ENCODE data around the gene DUSP11. TPM values are rescaled to one million over a fixed set of nuclear protein-coding genes. Genes with fewer than 3 reads are reported as not detected.
A peak's percentile ranks its signal among the peaks of the same experiment; 100 is the strongest.
"Not testable (repeated sequence)": the region's sequence is repeated elsewhere in the genome, so short reads cannot be mapped to it uniquely, and the experiment has no call there.

Gene DUSP11
- total RNA-seq, 1 donor from 2014 or later: 12.9 TPM

DNA sequence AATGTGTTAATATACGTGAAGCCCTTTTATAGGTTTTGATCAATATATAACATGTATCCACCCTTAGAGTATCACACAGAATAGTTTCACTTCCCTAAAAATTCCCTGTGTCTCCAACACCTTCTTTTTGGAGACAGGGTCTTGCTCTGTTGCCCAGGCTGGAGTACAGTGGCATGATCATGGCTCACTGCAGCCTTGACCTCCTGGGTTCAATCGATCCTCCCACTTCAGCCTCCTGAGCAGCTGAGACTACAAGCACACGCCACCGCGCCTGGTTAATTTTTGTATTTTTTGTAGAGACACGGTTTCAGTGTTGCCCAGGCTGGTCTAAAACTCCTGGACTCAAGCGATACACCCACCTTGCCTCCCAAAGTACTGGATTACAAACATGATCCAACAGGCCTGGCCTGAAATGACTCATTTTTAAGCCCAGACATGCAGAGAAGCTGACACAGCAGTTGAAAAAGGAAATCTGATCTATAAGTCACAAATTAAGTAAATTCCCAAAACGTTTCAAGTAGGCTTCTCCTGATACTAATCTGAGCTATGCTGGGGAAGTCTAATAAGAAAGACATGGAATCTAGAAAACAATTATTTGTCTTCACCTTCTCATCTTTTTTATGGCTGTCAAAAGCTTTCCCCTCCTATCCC lies 2.9 kb downstream of the DUSP11 start:
- DNase-seq (no peak), ATAC-seq (no peak)
- intact Hi-C loops (cut with micrococcal nuclease): no loop called here

DNA sequence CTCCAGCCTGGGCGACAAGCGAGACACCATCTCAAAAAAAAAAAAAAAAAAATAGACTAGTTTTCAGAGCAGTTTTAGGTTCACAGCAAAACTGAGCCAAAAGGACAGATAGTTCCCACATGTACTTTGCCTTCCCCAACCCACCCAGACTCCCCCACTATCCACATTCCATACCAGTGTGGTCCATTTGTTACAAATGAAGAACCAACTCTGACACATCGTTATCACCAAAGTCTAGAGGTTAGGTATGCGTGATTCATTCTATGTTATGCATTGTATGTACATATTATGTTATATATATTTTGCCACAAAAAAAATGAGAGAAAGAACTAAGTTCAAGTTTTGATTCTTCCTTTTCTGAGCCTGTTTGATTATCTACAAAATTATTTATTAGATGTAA lies 3.5 kb downstream of the DUSP11 start:
- DNase-seq: no peak
- intact Hi-C loops (cut with micrococcal nuclease): no loop called here
- ATAC-seq: no peak

DNA sequence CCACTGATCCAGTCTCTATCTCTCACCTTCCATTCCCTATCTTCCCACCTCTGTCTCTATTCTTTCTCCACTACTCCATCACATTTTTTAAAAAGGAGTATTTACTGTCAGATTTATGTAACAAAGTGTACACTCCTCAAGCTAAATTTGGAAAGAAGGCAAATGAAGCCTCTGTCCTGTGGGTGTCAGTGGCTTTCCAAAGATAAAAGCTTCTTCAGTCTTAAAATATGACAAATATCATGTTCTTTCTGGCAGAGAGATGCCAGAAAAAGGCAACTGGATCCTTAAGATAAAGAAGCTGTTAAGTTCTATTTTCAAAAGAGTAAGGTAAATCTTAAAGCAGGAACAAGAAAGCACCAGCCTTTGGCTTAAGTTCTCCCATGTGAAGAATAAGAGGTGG lies 7.1 kb downstream of the DUSP11 start:
- ATAC-seq (no peak), DNase-seq (no peak)
- intact Hi-C loops (cut with micrococcal nuclease): no loop called here

DNA sequence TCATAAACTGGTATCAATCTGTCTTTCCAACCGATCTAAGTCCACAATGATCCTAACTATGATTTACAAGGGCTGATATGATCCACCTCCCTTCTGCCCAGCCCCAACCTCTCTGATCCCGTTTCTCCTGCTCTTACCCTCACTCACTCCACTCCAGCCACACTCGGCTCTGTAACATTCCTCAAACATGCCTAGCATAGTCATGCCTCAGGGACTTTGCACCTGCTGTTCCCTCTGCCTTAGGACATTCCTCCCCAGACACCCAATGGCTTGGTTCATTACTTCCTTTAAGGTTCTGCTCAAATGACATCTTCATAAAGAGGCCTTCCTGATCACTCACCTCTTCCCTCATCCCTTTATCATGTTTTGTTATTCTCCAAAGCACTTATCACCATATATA lies 9.2 kb downstream of the DUSP11 start:
- DNase-seq (no peak), ATAC-seq (no peak)
- intact Hi-C loops (cut with micrococcal nuclease): no loop called here

DNA sequence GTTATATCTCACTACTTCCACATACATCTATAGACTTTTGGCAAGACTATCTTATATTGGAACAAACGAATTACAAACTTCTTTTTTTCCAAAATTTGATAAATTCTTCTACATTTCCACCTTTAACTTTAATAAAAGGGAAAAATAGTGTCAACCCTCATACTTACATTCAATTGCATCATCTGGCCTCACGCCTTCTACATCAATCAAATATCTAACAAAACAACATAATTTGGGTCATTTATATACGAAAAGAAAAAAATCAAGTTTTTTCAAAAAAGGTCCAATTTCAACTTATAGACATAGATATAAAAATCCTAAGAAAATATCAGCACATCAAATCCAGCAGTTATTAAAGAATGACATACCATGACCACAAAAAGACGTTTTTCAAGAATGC lies 12.9 kb downstream of the DUSP11 start:
- ATAC-seq (no peak), DNase-seq (no peak)
- intact Hi-C loops (cut with micrococcal nuclease): no loop called here

DNA sequence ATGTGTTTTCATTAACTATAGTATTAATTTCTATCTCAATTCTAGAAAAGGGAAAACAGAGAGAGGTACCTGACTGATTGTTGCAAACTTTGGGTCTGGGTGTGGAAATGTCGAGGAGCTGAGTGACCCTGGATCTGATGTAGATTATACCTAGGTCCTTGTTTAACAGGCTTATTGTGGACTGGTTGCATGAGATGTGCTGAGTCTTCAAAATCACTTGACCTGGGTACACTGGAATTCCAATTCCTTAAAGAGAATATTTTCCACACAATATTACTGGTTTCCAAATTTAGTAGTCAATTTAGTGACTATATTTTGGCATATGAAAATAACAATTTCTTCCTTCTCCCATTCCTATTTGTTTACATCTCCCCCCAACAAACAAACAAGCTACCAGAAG lies 13.6 kb downstream of the DUSP11 start:
- intact Hi-C loops (cut with micrococcal nuclease): no loop called here
- DNase-seq (no peak), ATAC-seq (no peak)

DNA sequence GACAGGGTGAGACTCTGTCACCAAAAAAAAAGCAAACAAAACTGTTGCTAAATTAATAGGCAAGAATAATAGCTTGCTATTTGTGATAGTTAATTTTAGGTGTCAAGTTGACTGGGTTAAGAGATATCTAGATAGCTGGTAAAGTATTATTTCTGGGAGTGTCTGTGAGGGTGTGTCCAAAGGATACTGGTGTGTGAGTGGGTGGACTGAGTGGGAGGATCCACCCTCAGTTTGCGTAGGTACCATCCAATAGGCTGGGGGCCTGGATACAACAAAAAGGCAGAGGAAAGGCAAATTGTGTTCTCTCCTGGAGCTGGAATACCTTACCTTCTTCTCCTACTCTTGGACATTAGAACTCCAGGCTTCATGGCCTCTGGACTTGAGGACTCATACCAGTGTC lies 15.0 kb downstream of the DUSP11 start:
- no peak for DNase-seq
- intact Hi-C loops (cut with micrococcal nuclease): no loop called here
- no peak for ATAC-seq

DNA sequence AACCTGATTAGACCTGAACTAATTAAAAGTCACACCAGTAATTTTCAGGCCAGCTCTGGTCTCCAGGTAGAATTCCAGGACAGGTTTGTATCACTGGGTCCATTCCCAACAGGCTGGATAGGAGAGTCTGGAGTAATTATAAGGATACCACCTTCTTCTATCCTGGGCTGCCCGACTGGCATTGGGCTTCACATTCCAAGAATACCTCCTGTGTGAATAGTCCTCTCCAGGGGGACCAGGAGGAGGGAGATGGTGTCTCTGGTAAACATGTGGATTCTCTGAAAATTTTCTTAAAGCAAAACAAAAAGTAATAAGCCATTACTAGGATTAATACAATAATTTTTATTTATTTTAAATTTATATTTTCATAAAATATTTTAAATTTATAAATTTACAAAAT lies 17.3 kb downstream of the DUSP11 start:
- ATAC-seq: no peak
- no peak for DNase-seq
- intact Hi-C loops (cut with micrococcal nuclease): no loop called here

DNA sequence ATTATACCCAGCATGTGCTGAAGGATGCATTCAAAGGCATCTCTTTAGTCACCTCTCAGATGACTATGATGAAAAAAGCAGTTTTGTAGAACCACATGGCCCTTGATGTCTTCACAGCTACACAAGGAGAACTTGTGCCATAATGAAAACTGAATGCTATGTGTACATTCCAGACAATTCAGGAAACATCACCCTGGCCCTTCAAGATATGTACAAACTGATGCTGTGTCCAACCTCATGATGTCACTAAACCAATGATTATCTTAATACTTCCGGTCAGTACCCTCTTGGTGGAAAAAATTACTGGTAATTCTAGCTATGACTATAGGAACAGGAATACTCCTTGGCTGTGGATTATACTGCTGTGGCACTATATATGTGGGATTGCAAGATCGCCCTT lies 20.0 kb downstream of the DUSP11 start:
- DNase-seq (no peak), ATAC-seq (no peak)
- intact Hi-C loops (cut with micrococcal nuclease): no loop called here

DNA sequence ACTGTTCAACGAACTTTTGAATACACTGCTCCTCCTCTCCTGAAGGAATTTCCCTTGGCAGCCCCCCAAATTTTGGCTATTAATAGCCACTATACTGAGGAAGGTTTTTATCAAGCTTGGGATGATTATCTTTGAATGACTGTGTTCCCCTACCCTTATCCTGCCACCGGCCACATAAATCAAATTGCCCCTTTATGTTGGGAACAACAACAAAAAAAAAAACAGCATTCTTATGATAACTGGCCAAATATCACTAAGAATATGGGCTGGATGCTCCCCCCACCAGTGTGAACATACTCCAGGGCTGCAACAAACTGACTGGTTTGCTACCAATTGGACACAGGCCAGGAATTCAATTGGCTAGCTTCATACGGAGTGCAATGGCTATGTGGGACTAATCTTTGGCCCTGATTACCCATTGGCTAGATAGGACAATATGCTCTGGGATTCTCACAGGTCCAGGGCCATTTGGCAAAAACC lies 20.6 kb downstream of the DUSP11 start:
- no peak for DNase-seq
- intact Hi-C loops (cut with micrococcal nuclease): no loop called here
- peak; percentile 91 for ATAC-seq

DNA sequence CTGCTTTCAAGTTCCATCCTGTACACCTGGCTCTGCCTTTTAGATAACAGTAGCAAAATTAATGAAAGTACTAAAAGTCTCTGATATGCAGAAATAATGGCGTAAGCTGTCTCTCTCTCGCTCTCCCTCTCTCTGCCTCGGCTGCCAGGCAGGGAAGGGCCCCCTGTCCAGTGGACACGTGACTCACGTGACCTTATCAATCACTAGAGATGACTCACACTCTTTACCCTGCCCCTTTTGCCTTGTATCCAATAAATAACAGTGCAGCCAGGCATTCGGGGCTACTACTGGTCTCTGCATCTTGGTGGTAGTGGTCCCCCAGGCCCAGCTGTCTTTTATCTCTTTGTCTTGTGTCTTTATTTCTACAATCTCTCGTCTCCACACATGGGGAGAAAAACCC lies 25.6 kb downstream of the DUSP11 start:
- DNase-seq; ATAC-seq; intact Hi-C loops (cut with micrococcal nuclease): not testable (repeated sequence)

DNA sequence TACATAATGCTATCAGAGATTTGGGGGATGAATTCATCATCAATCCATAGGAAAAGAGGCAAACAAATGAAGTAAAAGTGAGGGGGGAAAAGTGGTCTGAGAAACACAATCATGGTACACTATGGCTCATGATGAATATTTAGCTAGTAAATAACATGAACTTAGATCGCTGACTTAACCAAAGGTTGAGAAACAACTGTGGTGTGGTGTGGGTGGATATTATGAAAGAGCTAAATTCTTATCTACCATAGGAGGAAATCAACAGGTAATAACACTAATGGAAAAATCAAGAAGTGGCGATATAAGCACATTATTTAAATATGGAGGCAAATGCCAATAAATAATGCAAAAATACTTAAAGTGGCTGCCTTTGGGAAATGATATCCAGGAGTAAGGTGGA lies 30.6 kb downstream of the DUSP11 start:
- intact Hi-C loops (cut with micrococcal nuclease): no loop called here

DNA sequence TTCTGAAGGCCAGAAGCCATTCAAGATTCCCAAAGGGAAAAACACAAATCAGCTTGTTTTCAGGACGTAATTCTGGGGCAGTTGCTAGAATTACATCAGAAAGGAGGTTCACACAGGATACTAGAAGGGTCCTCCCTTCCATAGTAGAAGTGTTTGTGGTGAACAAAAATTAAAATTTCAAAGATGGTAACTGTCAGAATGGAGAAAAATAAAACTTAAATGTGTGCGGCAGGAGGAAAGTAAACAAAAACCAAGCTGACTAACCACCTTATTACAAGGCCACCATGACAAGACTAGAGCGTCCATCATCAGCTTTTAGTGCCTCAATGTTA lies 33.1 kb downstream of the DUSP11 start:
- no peak for DNase-seq
- intact Hi-C loops (cut with micrococcal nuclease): no loop called here
- no peak for ATAC-seq

More for the DNA sequence above, 30.6 kb downstream of the DUSP11 start:
- ATAC-seq: no peak
- no peak for DNase-seq

DNA sequence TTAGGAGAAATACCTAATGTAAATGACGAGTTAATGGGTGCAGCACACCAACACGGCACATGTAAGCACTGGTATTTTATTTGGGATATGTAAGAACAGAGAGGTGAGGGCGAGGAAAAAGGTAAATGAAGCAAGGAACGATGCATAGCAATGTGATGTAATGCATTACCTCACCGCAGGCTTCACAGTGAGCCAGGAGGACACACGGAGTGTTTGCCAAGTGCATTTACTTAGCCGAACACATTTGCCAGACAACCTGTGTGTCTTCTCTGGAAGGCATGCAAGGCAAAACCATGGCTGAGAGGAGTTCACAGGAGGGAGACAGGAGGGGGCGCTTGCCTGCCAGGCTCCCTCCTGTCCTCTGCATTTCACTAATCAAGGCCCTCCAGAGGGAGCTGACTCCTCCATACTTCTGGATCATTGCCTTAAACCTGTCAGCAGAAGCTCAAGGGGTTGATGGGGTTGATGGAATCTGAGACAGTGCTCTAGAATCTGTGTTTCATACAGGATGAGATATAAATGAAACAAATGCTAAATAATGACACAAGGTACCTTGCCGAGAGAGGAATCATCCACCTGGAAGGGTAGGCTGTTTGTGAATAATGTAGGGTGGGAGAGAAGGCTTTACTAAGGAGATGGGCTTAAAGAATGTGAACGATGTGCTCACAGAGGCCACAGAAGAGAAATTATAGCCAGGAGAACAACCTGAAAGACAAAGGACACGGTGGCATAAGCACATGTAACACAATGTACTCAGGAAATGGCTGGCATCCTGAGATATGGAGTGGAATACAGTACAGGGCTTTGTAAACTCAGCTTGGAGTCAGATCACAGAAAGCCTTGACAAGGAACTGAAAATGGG lies 33.7 kb downstream of the DUSP11 start:
- peak; percentile 63 for ATAC-seq
- intact Hi-C loops (cut with micrococcal nuclease): no loop called here

DNA sequence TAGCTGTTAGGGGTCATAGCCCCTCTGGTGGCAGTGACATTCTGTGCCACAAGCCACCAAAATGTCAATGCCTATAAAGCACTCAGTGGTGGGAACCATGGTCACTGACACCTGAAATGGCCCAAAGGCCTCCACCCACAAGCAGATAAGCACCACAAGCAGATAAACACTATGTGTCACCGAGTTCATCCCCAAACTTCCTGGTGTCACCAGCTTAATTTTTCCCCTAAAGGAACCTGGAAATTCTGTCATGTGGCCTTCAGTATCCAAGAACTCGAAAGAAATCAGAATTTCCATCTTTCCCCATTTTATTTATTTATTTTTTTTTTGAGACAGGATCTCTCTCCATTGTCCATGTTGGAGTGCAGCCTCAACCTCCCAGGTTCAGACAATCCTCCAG lies 39.1 kb downstream of the DUSP11 start:
- intact Hi-C loops (cut with micrococcal nuclease): no loop called here
- ATAC-seq: no peak
- DNase-seq: no peak

More for the DNA sequence above, 33.7 kb downstream of the DUSP11 start:
- no peak for DNase-seq

DNA sequence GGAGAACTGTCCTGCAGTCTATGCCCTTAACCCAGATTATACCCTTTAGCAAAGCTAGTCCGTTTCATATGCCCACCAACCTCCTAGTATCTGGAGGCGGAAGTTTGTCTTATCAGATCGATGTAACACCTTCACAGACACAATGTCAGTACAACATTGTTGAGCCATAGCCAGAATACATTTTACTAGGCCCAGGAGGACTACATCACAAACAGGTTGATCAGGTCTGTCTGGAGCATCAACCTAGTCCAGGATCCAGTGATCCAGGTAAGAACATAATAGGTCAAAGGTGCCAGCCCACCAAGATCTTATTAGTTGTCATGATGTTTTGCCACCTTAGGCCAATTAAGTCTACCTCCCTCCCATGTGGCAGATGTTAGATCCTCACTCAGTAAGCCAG lies 40.8 kb downstream of the DUSP11 start:
- intact Hi-C loops (cut with micrococcal nuclease): no loop called here
- DNase-seq (no peak), ATAC-seq (no peak)

DNA sequence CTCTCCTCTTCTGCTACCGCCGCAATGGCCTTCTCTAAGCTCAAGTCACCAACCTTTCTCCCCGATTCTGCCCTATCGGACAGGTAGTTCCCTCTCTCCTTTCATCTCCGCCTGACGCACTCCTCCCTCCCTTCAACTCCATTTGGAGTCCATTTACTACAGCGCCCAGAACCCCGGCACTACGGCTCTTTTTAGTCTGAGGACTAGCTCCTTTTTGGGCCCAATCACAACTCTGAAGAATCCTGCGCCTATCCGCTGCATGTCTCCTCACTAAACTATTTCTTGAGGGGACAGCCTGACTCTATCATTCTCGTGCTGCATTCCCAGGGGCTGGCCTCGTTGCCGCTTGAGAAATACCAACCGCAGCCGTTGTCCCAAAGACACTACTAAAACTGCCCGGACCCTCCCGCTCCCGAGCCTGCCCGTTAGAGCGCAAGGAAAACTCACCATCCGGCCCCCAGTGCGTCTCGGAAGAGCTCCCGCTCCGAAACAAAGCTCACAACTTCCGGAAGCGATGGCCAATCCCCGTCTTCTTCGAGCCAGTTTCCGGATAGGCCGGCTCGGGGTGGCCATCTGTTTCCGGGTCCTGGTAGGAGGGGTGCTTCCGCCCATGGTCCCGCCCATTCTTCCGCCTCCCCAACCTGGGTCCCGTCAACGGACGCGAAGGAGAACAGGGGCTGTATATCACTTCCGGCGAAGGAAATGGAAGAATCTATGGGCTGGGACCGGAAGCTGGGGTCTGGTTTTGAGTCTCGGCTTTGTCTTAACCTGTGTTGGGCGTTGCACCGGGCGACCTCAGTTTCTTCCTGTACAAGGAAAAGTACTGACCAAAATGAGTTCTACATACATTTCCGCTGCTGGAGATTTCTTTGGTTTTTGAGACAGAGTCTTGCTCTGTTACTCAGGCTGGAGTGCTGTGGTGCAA lies 42.8 kb downstream of the DUSP11 start, which contains the start of gene TPRKB:
Gene TPRKB, minus strand, starts transcription at position 491 of the 925 bp plus-strand sequence. CDS start 2,776 bp downstream, outside the sequence.
- DNase-seq (peak; percentile 96), ATAC-seq (peak; percentile 100)
- intact Hi-C loops (cut with micrococcal nuclease): no loop called here

DNA sequence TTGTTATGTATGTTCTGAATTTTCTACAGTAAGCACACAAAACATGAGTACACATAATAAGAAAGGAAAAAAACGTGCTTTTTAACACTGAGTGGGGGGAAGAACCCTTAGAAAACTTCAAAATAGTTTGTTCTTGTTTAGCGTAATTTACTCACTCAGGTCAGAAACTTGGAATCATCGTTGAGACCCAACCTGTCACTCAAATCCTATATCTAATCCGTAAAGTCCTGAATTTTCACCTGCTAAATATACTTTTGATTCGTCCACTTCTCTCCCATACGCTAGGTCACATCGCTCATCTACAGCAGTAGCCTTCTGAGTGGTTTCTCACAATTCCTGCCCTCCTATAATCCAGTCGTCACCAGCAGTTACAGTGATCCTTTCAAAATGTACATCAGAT lies 43.5 kb downstream of the DUSP11 start:
- intact Hi-C loops (cut with micrococcal nuclease): no loop called here
- DNase-seq (no peak), ATAC-seq (no peak)

DNA sequence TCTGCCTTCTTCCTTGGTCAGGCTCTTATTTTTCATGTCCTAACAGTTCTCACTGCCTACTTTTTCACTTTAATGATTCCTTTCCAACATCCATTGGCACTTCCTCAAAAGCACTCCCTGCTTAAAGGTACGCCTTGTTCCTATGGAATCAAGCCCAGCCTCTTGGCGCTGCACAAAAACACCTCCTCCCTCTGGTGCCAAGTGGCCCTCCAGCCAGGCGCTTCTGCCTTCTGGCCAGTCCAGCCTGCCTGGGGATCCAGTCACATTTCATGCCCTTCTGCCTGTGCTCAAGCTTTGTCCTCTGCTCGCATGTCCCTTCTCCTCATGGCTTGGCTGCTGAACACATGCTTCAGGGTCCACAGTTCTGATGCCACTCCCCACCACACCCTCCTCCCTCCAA lies 49.1 kb downstream of the DUSP11 start:
- ATAC-seq: peak; percentile 98
- peak; percentile 75 for DNase-seq

DNA sequence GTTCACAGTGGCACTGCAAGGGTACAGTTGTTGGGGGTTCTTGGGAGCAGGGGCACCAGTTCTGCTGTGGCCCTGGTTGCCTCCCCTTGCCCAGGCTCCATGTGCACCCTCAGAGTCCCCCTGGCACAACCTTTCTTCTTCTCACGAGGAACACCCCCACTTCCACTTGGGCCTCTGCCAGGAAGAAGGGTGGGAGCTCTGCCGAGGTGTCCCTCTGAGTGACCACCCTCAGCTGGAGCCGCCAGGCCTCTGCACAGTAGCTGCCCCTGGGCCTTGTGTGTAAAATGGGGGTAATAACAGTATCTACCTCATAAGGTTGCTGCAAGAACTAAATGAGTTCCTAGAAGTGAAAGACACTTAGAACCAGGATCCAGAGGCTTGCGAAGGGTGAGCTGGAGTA lies 51.2 kb downstream of the DUSP11 start:
- intact Hi-C loops (cut with micrococcal nuclease): no loop called here
- ATAC-seq (no peak), DNase-seq (no peak)

More for the DNA sequence above, 49.1 kb downstream of the DUSP11 start:
- intact Hi-C loops (cut with micrococcal nuclease): no loop called here
